CD4-positive, alpha-beta T cell (primary cell): ENCODE measurements around the gene TMC6. TPM values are rescaled to one million over a fixed set of nuclear protein-coding genes. Genes with fewer than 3 reads are reported as not detected.

ENCODE experiments used
- ATAC-seq: fragments of 200-7000 bp; cut with Tn5 transposase; one replicate; pipeline ENCODE4 v1.10.0; 2022; ENCODE audit warnings: mild to moderate bottlenecking; ENCODE audit not compliant: poor library complexity
- CTCF ChIA-PET: fragments of 350-600 bp; sonication (Branson Sonifier 250); formaldehyde crosslinking; loops from one replicate; lab custom pipeline; 2021; ENCODE audit warnings: antibody characterized with exemption, inconsistent platforms; lab: Charles Lee
- POLR2A ChIA-PET: fragments of 350-600 bp; sonication (Branson Sonifier 250); formaldehyde crosslinking; loops from one replicate; lab custom pipeline; 2021; ENCODE audit warnings: antibody characterized with exemption, inconsistent platforms; lab: Charles Lee
- DNase-seq, 14 experiments: peaks; one replicate each; pipeline ENCODE4 v3.0.0-alpha.2; 2013 to 2020; ENCODE audit warnings: mixed read lengths in 2 of 14
- H3K27ac ChIP-seq, 2 donors: one replicate each; pipeline versions ENCODE4 v1.5.1 to v1.7.0; 2013; ENCODE audit warnings: low read length in 2 of 2, low read depth in 1 of 2, mild to moderate bottlenecking in 1 of 2
- H3K27me3 ChIP-seq, 2 experiments: 1 replicate in 1 of 2; 2 replicates in 1 of 2; pipeline versions ENCODE4 v1.6.1 to v1.7.0; 2013; ENCODE audit warnings: low read length in 2 of 2, control low read depth in 1 of 2, mild to moderate bottlenecking in 1 of 2, moderate library complexity in 1 of 2; ENCODE audit not compliant: insufficient read depth in 2 of 2, control insufficient read depth in 1 of 2
- H3K36me3 ChIP-seq: one replicate; pipeline ENCODE4 v1.6.1; 2013; ENCODE audit warnings: low read length, control low read depth; ENCODE audit not compliant: insufficient read depth
- H3K4me1 ChIP-seq: one replicate; pipeline ENCODE4 v1.6.1; 2013; ENCODE audit warnings: low read length, control low read depth; ENCODE audit not compliant: insufficient read depth
- H3K4me3 ChIP-seq: one replicate; pipeline ENCODE4 v1.5.1; 2013; ENCODE audit warnings: mild to moderate bottlenecking, low read length, moderate library complexity
- H3K9me3 ChIP-seq, 2 experiments: 1 replicate in 1 of 2; 2 replicates in 1 of 2; pipeline versions ENCODE4 v1.6.1 to v1.7.0; 2013; ENCODE audit warnings: low read length in 2 of 2, mild to moderate bottlenecking in 2 of 2, control low read depth in 1 of 2, moderate library complexity in 1 of 2; ENCODE audit not compliant: control insufficient read depth in 1 of 2, insufficient read depth in 1 of 2
- H3K27ac Mint-ChIP-seq: one replicate; pipeline ENCODE4 v1.8.0; 2020; ENCODE audit warnings: mixed read lengths
- H3K27me3 Mint-ChIP-seq: one replicate; pipeline ENCODE4 v1.8.0; 2021; ENCODE audit warnings: mixed read lengths
- H3K36me3 Mint-ChIP-seq: one replicate; pipeline ENCODE4 v1.8.0; 2021; ENCODE audit warnings: low read depth, mixed read lengths
- H3K4me1 Mint-ChIP-seq: one replicate; pipeline ENCODE4 v1.8.0; 2021; ENCODE audit warnings: low read depth, mixed read lengths
- H3K4me3 Mint-ChIP-seq: one replicate; pipeline ENCODE4 v1.8.0; 2020; ENCODE audit warnings: mild to moderate bottlenecking, mixed read lengths
- H3K9me3 Mint-ChIP-seq: one replicate; pipeline ENCODE4 v1.8.0; 2020; ENCODE audit warnings: mixed read lengths
- CTCF ChIP-seq: fragments of 200-600 bp; IDR thresholded peaks from one replicate; pipeline ENCODE4 v1.8.0; 2022; ENCODE audit warnings: antibody characterized with exemption, mild to moderate bottlenecking
- intact Hi-C, 2 experiments: fragments of 100-400 bp; cut with DNase I in 1 of 2; cut with micrococcal nuclease in 1 of 2; formaldehyde crosslinking; loops; one replicate each; pipeline versions ENCODE4 v1.15.1 to v1.9.0; 2023 to 2025; cut with DNase I, micrococcal nuclease
- total RNA-seq, 174 experiments: library from RNA in 2 of 174; stranded (reverse) in 2 of 174; gene quantifications; one replicate each; pipeline ENCODE4 v1.2.3 and lab custom pipeline; 2021 to 2026

Gene TMC6
- total RNA-seq, 2 experiments from 2014 or later: 645 to 659 TPM

- H3K9me3 ChIP-seq: no peaks in the 10 kb centered on the region
- H3K4me1 Mint-ChIP-seq: peaks cover 72% of the 10 kb centered on the region
- peak overlapping the region; percentile 96 for H3K4me3 Mint-ChIP-seq
- H3K27ac Mint-ChIP-seq: peak overlapping the region; percentile 83
- intact Hi-C loops: loop anchor here (5.0 to 10.0 kb wide), 4 partner anchors 126 to 299 kb away; partner anchors contain the start of gene SOCS3 (in 1 of the 2)
- DNase-seq (peak in 1 of 14 experiments; percentile 36), ATAC-seq (no peak)
- H3K27me3 ChIP-seq: no peaks in the 10 kb centered on the region
- H3K9me3 Mint-ChIP-seq: no peaks in the 10 kb centered on the region
- peaks cover 85% of the 10 kb centered on the region for H3K36me3 Mint-ChIP-seq
- no peaks in the 10 kb centered on the region for H3K27me3 Mint-ChIP-seq
- peak overlapping the region; percentile 94 for H3K4me3 ChIP-seq
- H3K36me3 ChIP-seq: peaks cover 64% of the 10 kb centered on the region
- H3K27ac ChIP-seq: peak overlapping the region; percentile 68 to 92
- POLR2A ChIA-PET: interaction anchor here (0.6 to 15.4 kb wide), 11 partner anchors 11 to 985 kb away, joined by 3 to 766 read pairs (median 6); partner anchors contain the start of genes SEC14L1, TMC8 and TNRC6C
- no peak for TF ChIP-seq CTCF
- CTCF ChIA-PET: interaction anchor here (1.7 to 6.5 kb wide), 4 partner anchors 8 to 50 kb away, joined by 4 to 28 read pairs (median 16); no protein-coding TSS in a partner anchor
- peaks cover 82% of the 10 kb centered on the region for H3K4me1 ChIP-seq
These were observed 2.3 kb downstream of the TMC6 start for GRCh38 chr17:78125976-78126894.

- no peaks in the 10 kb centered on the region for H3K27me3 Mint-ChIP-seq
- peaks cover 86% of the 10 kb centered on the region for H3K4me1 ChIP-seq
- H3K27ac ChIP-seq: peak overlapping the region; percentile 68 to 92
- no peak for TF ChIP-seq CTCF
- H3K27ac Mint-ChIP-seq: peak overlapping the region; percentile 83
- H3K4me3 Mint-ChIP-seq: peak overlapping the region; percentile 84
- H3K36me3 Mint-ChIP-seq: peaks cover 85% of the 10 kb centered on the region
- H3K27me3 ChIP-seq: no peaks in the 10 kb centered on the region
- CTCF ChIA-PET: interaction anchor here (1.4 to 6.5 kb wide), 4 partner anchors 9 to 51 kb away, joined by 3 to 28 read pairs (median 16); no protein-coding TSS in a partner anchor
- peaks cover 73% of the 10 kb centered on the region for H3K4me1 Mint-ChIP-seq
- peak overlapping the region; percentile 94 for H3K4me3 ChIP-seq
- intact Hi-C loops: loop anchor here (5.0 to 10.0 kb wide), 4 partner anchors 127 to 299 kb away; partner anchors contain the start of gene SOCS3 (in 1 of the 2)
- DNase-seq (peak in 8 of 14 experiments; percentile 47 to 69 (median 60)), ATAC-seq (no peak)
- peaks cover 69% of the 10 kb centered on the region for H3K36me3 ChIP-seq
- no peaks in the 10 kb centered on the region for H3K9me3 ChIP-seq
- H3K9me3 Mint-ChIP-seq: no peaks in the 10 kb centered on the region
- POLR2A ChIA-PET: interaction anchor here (0.9 to 15.4 kb wide), 7 partner anchors 12 to 984 kb away, joined by 3 to 766 read pairs (median 5); partner anchors contain the start of genes SEC14L1 and TMC8
These were observed 3.2 kb downstream of the TMC6 start for GRCh38 chr17:78125138-78125913.

- H3K27ac Mint-ChIP-seq: peak overlapping the region; percentile 83
- POLR2A ChIA-PET: interaction anchor here (0.9 to 15.4 kb wide), 5 partner anchors 12 to 127 kb away, joined by 3 to 766 read pairs (median 5); partner anchors contain the start of gene TMC8
- Histone ChIP-seq H3K9me3 (no peaks in the 10 kb centered on the region), H3K4me3 (peak overlapping the region; percentile 94), H3K27me3 (no peaks in the 10 kb centered on the region), H3K27ac (peak overlapping the region; percentile 68 to 92), H3K4me1 (peaks cover 86% of the 10 kb centered on the region), H3K36me3 (peaks cover 72% of the 10 kb centered on the region)
- H3K4me1 Mint-ChIP-seq: peaks cover 71% of the 10 kb centered on the region
- H3K27me3 Mint-ChIP-seq: no peaks in the 10 kb centered on the region
- no peak for TF ChIP-seq CTCF
- H3K4me3 Mint-ChIP-seq: peak overlapping the region; percentile 84
- DNase-seq (peak in 1 of 14 experiments; percentile 30), ATAC-seq (no peak)
- intact Hi-C loops: loop anchor here (5.0 to 10.0 kb wide), 4 partner anchors 128 to 300 kb away; partner anchors contain the start of gene SOCS3 (in 1 of the 2)
- CTCF ChIA-PET: interaction anchor here (1.4 to 6.5 kb wide), 4 partner anchors 10 to 52 kb away, joined by 3 to 28 read pairs (median 16); no protein-coding TSS in a partner anchor
- no peaks in the 10 kb centered on the region for H3K9me3 Mint-ChIP-seq
- peaks cover 83% of the 10 kb centered on the region for H3K36me3 Mint-ChIP-seq
These were observed 3.8 kb downstream of the TMC6 start for GRCh38 chr17:78124836-78125137.
